Parathyroid adenoma (tissue), 2 donors: ENCODE results near the gene NFATC3.

ENCODE experiments used
- H2AFZ ChIP-seq: fragments of 300-600 bp; sonication (generic); one replicate; pipeline ENCODE4 v1.7.0; 2017; ENCODE audit warnings: antibody characterized with exemption, mild to moderate bottlenecking
- H3K27ac ChIP-seq: fragments of 300-600 bp; sonication (generic); one replicate; pipeline ENCODE4 v1.7.0; 2017
- H3K27me3 ChIP-seq: fragments of 300-600 bp; sonication (generic); one replicate; pipeline ENCODE4 v1.7.0; 2017; ENCODE audit warnings: low read length; ENCODE audit not compliant: control insufficient read depth, insufficient read depth
- H3K36me3 ChIP-seq: fragments of 300-600 bp; sonication (generic); one replicate; pipeline ENCODE4 v1.7.0; 2017; ENCODE audit warnings: low read length; ENCODE audit not compliant: control insufficient read depth, insufficient read depth
- H3K4me1 ChIP-seq: fragments of 300-600 bp; sonication (generic); one replicate; pipeline ENCODE4 v1.7.0; 2017; ENCODE audit warnings: control low read depth
- H3K4me2 ChIP-seq: fragments of 300-600 bp; sonication (generic); one replicate; pipeline ENCODE4 v1.7.0; 2017; ENCODE audit warnings: low read length
- H3K4me3 ChIP-seq: fragments of 300-600 bp; sonication (generic); one replicate; pipeline ENCODE4 v1.7.0; 2017; ENCODE audit warnings: low read depth, low read length
- H3K79me2 ChIP-seq: fragments of 300-600 bp; sonication (generic); one replicate; pipeline ENCODE4 v1.7.0; 2017; ENCODE audit warnings: control low read depth
- H3K9ac ChIP-seq: fragments of 300-600 bp; sonication (generic); one replicate; pipeline ENCODE4 v1.7.0; 2017; ENCODE audit warnings: mild to moderate bottlenecking
- H3K9me3 ChIP-seq: fragments of 300-600 bp; sonication (generic); one replicate; pipeline ENCODE4 v1.7.0; 2017; ENCODE audit warnings: low read length; ENCODE audit not compliant: control insufficient read depth
- TF ChIP-seq, protein P1 (sequence below): fragments of 300-600 bp; sonication (generic); IDR thresholded peaks from one replicate; pipeline ENCODE4 v1.7.0; 2017; ENCODE audit warnings: antibody characterized with exemption, mild to moderate bottlenecking
- donor health status: primary hyperparathyroidism.

NFATC3 gene

DNA sequence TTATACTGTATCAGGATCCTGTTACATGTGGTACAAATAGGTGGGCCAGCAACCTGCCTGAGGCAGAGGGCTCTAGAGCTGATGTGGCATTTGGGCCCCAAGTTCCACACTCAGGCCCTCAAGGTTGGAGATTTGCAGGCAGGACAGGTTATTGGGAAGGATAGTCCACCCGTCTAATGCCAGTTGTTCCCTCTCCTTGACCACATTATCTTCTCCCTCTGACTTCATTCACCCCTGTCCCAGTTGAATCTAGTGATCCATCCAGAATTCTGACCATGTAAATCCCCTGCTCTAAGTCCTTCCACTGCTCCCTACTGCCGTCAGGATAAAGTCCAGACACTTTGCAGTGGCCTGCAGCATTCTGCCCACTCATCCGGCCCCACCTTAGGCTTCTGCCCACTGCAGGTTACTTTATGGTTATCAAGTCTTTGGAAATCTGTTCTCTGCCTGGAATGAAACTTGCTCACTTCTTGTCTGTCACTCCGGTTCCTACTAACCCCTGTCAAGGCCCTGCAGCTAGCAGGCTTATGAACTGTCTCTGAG, 1.9 kb upstream of the NFATC3 start:
- Histone ChIP-seq H3K4me1 (peaks cover 60% of the 10 kb centered on the region), H3K36me3 (no peaks in the 10 kb centered on the region)
- TF ChIP-seq, protein P1, sequence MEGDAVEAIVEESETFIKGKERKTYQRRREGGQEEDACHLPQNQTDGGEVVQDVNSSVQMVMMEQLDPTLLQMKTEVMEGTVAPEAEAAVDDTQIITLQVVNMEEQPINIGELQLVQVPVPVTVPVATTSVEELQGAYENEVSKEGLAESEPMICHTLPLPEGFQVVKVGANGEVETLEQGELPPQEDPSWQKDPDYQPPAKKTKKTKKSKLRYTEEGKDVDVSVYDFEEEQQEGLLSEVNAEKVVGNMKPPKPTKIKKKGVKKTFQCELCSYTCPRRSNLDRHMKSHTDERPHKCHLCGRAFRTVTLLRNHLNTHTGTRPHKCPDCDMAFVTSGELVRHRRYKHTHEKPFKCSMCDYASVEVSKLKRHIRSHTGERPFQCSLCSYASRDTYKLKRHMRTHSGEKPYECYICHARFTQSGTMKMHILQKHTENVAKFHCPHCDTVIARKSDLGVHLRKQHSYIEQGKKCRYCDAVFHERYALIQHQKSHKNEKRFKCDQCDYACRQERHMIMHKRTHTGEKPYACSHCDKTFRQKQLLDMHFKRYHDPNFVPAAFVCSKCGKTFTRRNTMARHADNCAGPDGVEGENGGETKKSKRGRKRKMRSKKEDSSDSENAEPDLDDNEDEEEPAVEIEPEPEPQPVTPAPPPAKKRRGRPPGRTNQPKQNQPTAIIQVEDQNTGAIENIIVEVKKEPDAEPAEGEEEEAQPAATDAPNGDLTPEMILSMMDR, result no peak

DNA sequence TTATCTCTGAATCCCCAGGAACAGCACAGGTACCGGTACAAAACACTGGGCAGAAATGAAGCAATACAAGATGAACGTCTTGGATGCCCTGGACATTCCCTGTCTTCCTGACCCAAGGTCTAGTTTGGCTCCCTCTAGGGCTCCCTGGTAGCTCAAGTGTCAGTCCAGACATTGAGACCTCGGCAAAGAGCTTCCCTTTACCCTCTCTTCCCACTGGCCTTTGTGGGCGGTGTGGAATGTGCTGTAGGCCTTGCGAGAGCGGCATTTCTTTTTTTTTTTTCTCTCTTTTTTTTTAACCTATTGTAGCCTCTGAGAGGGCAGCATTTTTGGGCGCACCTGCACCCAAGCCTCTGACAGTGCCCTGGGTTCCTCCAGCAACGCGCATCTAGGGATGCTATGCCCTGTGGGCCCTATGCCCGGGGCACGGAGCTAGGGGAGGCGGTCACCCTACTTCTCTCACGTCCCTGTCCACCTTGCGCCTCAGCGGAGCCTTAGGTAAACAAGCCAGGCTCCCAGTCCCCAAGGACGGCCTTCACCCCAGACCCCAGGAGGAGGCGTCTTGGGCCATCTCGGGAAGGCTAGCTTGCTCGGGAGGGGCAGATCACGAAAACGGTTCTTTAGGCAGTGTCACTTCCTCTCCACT, 1.2 kb upstream of the NFATC3 start:
- Histone ChIP-seq H3K79me2 (peaks cover 9% of the 10 kb centered on the region), H3K36me3 (no peaks in the 10 kb centered on the region), H3K4me2 (peak overlapping the region; percentile 71), H3K4me1 (peaks cover 53% of the 10 kb centered on the region), H2AFZ (peak overlapping the region; percentile 80), H3K4me3 (peak overlapping the region; percentile 55), H3K27ac (peak overlapping the region; percentile 97), H3K27me3 (no peaks in the 10 kb centered on the region), H3K9me3 (no peaks in the 10 kb centered on the region), H3K9ac (peak overlapping the region; percentile 40)
- TF ChIP-seq, protein P1, result no peak

More for the DNA sequence above, 1.9 kb upstream of the NFATC3 start:
- Histone ChIP-seq H3K27ac (peak overlapping the region; percentile 97), H3K4me2 (no peak overlapping the region), H2AFZ (peak overlapping the region; percentile 80), H3K4me3 (no peak overlapping the region), H3K79me2 (peaks cover 4% of the 10 kb centered on the region), H3K27me3 (no peaks in the 10 kb centered on the region), H3K9me3 (no peaks in the 10 kb centered on the region), H3K9ac (no peak overlapping the region)

DNA sequence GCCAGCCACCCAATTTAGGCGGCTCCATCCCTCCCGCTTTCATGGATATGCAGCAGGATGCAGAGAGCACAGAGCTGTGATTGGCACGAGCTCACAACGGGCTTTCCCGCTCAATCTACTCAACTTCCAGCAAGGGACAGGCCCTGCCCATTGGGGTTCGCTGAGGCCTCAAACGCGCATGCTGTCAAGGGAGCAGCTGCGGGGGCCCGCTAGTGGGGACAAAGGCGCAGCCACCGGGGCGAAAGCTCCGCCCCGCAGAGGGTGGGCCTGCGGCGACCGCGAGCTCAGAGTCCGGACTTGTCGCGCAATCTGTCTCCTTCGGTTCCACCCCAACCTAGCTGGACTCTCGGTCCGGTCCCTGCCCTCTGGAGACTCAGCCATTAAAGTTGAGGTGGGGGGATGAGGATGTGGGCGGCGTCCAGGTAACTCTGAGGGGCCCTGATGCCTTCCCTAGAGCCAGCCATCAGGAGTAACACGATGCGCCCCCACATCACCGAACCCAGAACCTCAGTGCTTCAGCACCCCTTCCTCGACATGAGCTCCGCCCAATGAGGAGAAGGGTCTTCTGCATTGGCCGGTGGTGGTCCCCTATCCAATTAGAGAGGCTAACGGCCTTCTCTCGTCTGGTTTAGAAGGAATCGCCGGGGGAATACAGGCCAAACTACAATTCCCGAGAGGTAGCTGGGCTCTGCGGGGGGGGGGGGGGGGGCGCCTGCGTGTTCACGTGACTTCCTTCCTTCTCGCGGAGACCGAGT, 489 bp upstream of the NFATC3 start:
- Histone ChIP-seq H3K36me3 (no peaks in the 10 kb centered on the region), H3K79me2 (peaks cover 11% of the 10 kb centered on the region), H3K9me3 (no peaks in the 10 kb centered on the region), H3K4me3 (peak overlapping the region; percentile 55), H3K9ac (peak overlapping the region; percentile 40), H3K27ac (peak overlapping the region; percentile 97), H3K4me2 (peak overlapping the region; percentile 71), H3K4me1 (peaks cover 46% of the 10 kb centered on the region), H2AFZ (peak overlapping the region; percentile 80), H3K27me3 (no peaks in the 10 kb centered on the region)
- TF ChIP-seq, protein P1, result peak; percentile 21

GRCh38 chr16:68086336-68086841, 1.2 kb downstream of the NFATC3 start:
- Histone ChIP-seq H3K4me1 (peaks cover 29% of the 10 kb centered on the region), H3K4me2 (peak overlapping the region; percentile 73), H3K9ac (no peak overlapping the region), H3K79me2 (peaks cover 11% of the 10 kb centered on the region), H3K4me3 (peak overlapping the region; percentile 76), H2AFZ (no peak overlapping the region), H3K36me3 (no peaks in the 10 kb centered on the region), H3K27ac (peak overlapping the region; percentile 89), H3K27me3 (no peaks in the 10 kb centered on the region), H3K9me3 (no peaks in the 10 kb centered on the region)
- TF ChIP-seq, protein P1, result no peak
